Progenitor cell of endocrine pancreas (in vitro differentiated cells): Measurements from ENCODE around the gene SPRED2. TPM values are rescaled to one million over a fixed set of nuclear protein-coding genes. Genes with fewer than 3 reads are reported as not detected.

Source experiments
- DNase-seq: peaks from one replicate; pipeline ENCODE4 v3.0.0; 2021; ENCODE audit warnings: low spot score; ENCODE audit not compliant: unreplicated experiment
- H3K27ac Mint-ChIP-seq: 2 replicates; pipeline ENCODE4 v1.8.0; 2021; ENCODE audit warnings: mild to moderate bottlenecking, moderate library complexity, mixed read lengths
- H3K27me3 Mint-ChIP-seq: 2 replicates; pipeline ENCODE4 v1.8.0; 2021; ENCODE audit warnings: mixed read lengths
- H3K36me3 Mint-ChIP-seq: 2 replicates; pipeline ENCODE4 v1.8.0; 2022; ENCODE audit warnings: mixed read lengths; ENCODE audit not compliant: insufficient read depth
- H3K4me1 Mint-ChIP-seq: 2 replicates; pipeline ENCODE4 v1.8.0; 2021; ENCODE audit warnings: low read depth, mixed read lengths
- H3K4me3 Mint-ChIP-seq: 2 replicates; pipeline ENCODE4 v1.8.0; 2021; ENCODE audit warnings: low read depth, mild to moderate bottlenecking, moderate library complexity, mixed read lengths
- H3K9me3 Mint-ChIP-seq: 2 replicates; pipeline ENCODE4 v1.8.0; 2021; ENCODE audit warnings: low read depth, mixed read lengths
- CTCF ChIP-seq: fragments of 200-600 bp; sonication (generic); IDR thresholded peaks from one replicate; pipeline ENCODE4 v1.5.0; 2021; ENCODE audit warnings: antibody characterized with exemption, mild to moderate bottlenecking; ENCODE audit not compliant: unreplicated experiment
- total RNA-seq: library from RNA; stranded (reverse); gene quantifications from 2 replicates; pipeline ENCODE4 v1.2.1, GENCODE V29; 2021

SPRED2 gene
- total RNA-seq, 1 donor from 2014 or later, result 38.6 TPM

- DNase-seq, result no peak
- Mint-ChIP-seq H3K27ac (no peak overlapping the region), H3K4me1 (peaks cover 28% of the 10 kb centered on the region), H3K9me3 (no peaks in the 10 kb centered on the region), H3K27me3 (no peaks in the 10 kb centered on the region), H3K36me3 (peaks cover 1% of the 10 kb centered on the region), H3K4me3 (no peak overlapping the region)
- TF ChIP-seq CTCF, result no peak
These were observed 50.8 kb downstream of the SPRED2 start for GRCh38 chr2:65381607-65382051.

GRCh38 chr2:65380255-65380654 lies 52.1 kb downstream of the SPRED2 start:
- Mint-ChIP-seq H3K36me3 (peaks cover 1% of the 10 kb centered on the region), H3K27ac (no peak overlapping the region), H3K4me3 (no peak overlapping the region), H3K27me3 (no peaks in the 10 kb centered on the region), H3K9me3 (no peaks in the 10 kb centered on the region), H3K4me1 (peaks cover 30% of the 10 kb centered on the region)
- DNase-seq, result no peak
- TF ChIP-seq CTCF, result no peak

- Mint-ChIP-seq H3K27me3 (no peaks in the 10 kb centered on the region), H3K4me1 (peaks cover 30% of the 10 kb centered on the region), H3K4me3 (no peak overlapping the region), H3K27ac (no peak overlapping the region), H3K36me3 (peaks cover 1% of the 10 kb centered on the region), H3K9me3 (no peaks in the 10 kb centered on the region)
- no peak for TF ChIP-seq CTCF
- no peak for DNase-seq
These were observed 52.7 kb downstream of the SPRED2 start for GRCh38 chr2:65379721-65380171.

GRCh38 chr2:65379223-65379622 lies 53.2 kb downstream of the SPRED2 start:
- H3K4me1 Mint-ChIP-seq, result peaks cover 29% of the 10 kb centered on the region

GRCh38 chr2:65378290-65378689 lies 54.1 kb downstream of the SPRED2 start:
- no peak for DNase-seq
- Mint-ChIP-seq H3K27me3 (no peaks in the 10 kb centered on the region), H3K9me3 (no peaks in the 10 kb centered on the region), H3K36me3 (peaks cover 1% of the 10 kb centered on the region), H3K4me1 (peaks cover 32% of the 10 kb centered on the region), H3K27ac (no peak overlapping the region), H3K4me3 (no peak overlapping the region)
- TF ChIP-seq CTCF, result no peak

More at GRCh38 chr2:65379223-65379622, 53.2 kb downstream of the SPRED2 start:
- Mint-ChIP-seq H3K27me3 (no peaks in the 10 kb centered on the region), H3K4me3 (no peak overlapping the region), H3K9me3 (no peaks in the 10 kb centered on the region), H3K27ac (no peak overlapping the region), H3K36me3 (peaks cover 1% of the 10 kb centered on the region)
- TF ChIP-seq CTCF, result no peak
- no peak for DNase-seq
